GM12864 (cell line): Measurements from ENCODE around the gene USHBP1.

ENCODE experiments used
- DNase-seq: peaks from one replicate; pipeline ENCODE4 v3.0.0-alpha.2; 2011; ENCODE audit warnings: low read depth
- H3K4me3 ChIP-seq: 2 replicates; pipeline ENCODE4 v1.5.1; 2011; ENCODE audit warnings: mild to moderate bottlenecking, low read depth, low read length, control low read depth
- TF ChIP-seq, protein P1 (sequence below): IDR thresholded peaks from 2 replicates; pipeline ENCODE4 v1.5.1; 2011; ENCODE audit warnings: low read depth, mild to moderate bottlenecking, moderate library complexity, low read length, control low read depth, inconsistent platforms; ENCODE audit errors: missing control alignments

The USHBP1 gene

DNA sequence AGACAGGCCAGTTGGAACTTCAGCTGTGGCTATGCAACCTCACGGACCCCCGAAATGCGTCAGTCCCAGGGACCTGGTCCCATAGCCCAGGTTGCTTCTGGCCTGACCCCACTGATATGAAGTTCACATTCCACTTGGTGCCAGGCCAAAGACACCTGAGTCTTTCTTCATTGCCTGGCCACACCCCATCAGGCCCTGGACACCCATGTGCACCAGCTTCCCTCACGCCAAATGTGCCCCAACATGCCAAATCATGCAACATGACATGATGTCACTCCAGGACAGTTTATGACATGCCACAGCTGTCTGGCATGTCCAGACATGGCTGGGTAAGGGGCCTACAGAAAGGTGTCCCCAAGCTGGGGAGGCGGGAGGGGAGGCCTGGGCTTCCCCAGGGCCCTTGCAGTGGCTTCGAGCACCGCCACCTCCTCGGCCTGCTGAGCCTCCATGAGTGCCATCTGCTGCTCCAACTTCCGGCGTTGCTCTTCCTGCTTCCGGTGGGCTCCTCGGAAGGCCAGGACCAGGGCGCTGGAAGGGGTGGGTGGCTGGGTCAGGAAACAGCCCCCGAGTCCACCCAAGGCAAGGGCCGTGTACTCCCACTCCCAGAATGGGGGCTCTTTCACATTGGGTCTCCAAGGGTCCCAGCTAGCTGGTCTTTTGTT, 14.5 kb downstream of the USHBP1 start:
- no peak for DNase-seq
- TF ChIP-seq, protein P1, sequence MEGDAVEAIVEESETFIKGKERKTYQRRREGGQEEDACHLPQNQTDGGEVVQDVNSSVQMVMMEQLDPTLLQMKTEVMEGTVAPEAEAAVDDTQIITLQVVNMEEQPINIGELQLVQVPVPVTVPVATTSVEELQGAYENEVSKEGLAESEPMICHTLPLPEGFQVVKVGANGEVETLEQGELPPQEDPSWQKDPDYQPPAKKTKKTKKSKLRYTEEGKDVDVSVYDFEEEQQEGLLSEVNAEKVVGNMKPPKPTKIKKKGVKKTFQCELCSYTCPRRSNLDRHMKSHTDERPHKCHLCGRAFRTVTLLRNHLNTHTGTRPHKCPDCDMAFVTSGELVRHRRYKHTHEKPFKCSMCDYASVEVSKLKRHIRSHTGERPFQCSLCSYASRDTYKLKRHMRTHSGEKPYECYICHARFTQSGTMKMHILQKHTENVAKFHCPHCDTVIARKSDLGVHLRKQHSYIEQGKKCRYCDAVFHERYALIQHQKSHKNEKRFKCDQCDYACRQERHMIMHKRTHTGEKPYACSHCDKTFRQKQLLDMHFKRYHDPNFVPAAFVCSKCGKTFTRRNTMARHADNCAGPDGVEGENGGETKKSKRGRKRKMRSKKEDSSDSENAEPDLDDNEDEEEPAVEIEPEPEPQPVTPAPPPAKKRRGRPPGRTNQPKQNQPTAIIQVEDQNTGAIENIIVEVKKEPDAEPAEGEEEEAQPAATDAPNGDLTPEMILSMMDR = no peak
- no peak overlapping the region for H3K4me3 ChIP-seq

DNA sequence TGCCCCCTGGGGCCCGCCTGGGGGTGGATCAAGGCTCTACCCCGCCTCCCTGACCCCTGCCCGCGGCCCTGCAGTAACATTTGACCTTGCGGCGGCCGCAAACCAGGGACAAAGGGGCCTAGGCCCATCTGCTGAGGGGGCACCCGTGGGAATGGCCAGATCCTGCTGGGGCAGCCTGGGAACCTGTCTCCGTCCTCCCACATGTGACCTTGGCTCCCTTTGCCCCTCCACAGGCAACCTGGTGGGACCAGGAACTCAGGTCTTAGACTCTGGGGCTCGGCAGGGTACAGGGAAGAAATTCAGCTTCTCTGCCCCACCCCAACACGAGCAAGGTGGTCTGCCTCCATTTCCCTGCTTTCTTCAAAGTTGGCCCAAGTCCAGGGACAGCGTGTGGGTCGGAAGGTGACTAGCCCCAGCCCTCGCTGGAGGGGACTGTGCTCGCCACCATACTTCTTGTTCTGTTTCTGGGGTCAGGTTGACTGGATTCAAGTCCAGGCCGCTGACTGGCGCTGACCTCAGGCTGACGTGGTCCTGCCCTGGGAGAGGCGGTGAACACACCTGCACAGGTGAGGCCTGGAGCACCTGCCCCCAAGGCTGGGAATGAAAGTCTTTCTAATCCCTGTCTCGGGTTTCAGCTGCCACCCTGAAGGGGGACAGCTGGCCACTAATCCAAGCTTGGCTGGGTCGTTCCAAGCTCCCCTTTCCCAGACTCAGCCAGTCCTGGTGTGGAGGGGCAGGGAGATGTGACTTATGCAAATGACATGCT, 16.4 kb downstream of the USHBP1 start:
- DNase-seq = no peak
- TF ChIP-seq, protein P1 = no peak

DNA sequence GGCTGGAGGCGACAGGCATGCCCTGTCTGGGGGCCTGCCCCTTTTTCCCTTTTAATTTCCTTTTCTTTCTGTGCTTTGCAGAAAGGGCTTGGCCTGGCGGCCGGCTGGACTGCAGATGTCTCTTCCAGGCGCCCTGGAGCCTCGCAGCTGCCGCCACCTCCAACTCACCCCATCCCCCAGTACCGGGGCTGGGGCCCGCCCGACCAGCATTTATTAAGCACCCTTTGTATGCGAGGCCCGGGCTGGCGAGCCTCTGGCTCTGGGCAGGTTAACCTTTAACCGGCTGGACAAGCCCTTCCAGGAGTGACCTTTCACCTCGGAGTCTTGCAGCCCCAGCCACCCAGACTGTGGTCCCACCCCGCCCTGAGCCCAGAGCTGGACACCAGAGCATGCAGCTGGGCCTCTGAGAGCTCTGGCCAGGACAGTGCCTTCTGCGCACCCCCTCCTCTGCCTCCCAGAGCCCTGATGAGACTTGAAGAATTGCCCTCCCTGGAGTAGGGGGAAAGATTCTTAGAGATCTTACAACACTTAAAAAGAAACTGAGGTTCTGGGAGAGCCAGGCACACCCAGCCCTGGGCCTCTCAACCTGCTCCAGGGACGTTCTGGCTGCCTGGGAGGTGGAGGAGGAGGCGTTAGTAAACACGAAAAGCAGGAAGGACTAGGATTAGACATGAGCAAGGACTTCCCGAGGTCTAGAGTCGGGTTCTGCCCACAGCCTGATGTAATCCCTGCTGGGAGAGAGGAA, 17.7 kb downstream of the USHBP1 start:
- H3K4me3 ChIP-seq = peak overlapping the region; percentile 52
- TF ChIP-seq, protein P1 = no peak
- no peak for DNase-seq

More for the DNA sequence above, 16.4 kb downstream of the USHBP1 start:
- H3K4me3 ChIP-seq = no peak overlapping the region

DNA sequence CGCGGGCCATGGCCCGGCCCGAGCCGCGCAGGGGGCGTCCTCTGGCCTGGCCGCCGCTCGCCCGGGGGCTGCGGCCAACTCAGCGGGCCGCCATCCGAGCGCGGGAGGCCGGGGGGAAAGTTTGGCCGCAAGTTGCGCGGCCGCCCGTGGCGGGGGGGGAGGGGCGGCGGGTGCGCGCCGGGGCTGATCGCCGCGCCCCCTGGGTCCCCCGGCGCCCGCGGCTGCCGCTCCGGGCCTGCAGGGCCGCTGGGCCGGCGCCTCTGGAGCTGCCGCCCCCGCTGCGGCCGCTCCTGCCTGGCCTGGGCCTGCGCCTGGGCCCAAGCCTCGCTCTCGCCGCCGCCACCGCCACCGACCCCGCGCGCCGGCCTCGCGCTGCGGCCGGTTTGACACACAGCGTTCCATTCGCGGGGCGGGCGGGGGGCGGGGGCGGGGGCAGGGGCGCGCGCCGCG, 19.0 kb downstream of the USHBP1 start, which contains the start of gene NR2F6:
TSS of gene NR2F6 (minus strand) at position 385 of the 450 bp plus-strand sequence. CDS start 699 bp downstream, outside the sequence.
- DNase-seq = no peak
- H3K4me3 ChIP-seq = peak within 1 kb of the TSS; percentile 52
- TF ChIP-seq, protein P1 = no peak

DNA sequence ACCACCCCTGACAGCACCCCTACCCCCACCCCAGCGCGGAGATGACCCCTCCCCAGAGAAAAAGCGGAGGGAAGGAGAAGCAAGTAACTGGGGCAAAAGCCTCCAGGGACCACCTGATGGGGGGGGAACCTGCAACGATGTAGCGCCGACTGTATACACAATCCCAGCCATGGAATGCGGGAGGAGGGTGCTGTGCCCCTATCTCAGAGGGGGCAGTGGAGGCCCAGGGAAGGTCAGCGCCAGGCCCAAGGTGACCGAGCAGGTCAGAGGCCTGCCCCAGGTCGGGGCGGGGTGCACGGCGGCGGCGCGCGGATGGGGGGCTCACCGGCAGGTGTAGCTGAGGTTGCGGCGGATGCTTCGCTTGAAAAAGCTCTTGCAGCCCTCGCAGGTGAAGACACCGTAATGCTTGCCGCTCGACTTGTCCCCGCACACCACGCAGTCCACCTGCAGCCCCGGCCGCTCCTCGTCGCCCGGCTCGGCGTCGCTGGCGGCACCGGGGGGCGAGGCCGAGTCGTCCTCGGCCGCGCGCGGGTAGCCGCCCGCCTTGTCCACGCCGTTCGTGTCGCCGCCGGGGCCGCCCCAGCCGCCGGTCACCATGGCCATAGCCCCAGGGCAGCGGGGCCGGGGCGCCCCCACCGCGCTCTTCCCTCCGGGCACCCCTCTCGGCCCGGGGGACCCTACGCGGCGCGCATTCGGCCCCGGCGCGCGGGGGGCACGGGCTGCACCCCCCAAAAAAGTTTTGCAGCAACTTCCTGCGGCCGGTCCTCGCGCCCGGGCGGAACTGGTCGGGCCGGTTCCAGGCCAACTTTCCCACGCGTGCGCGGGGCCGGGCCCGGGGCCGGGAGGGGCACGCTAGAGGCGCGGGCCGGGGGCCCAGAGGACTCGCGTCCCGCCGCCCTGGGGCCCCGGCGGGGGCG, 19.7 kb downstream of the USHBP1 start:
- TF ChIP-seq, protein P1 = no peak
- DNase-seq = no peak
- H3K4me3 ChIP-seq = peak overlapping the region; percentile 52
